Choroid plexus epithelial cell (primary cell): ENCODE data around the gene FALEC.

ENCODE experiments used
- DNase-seq: peaks from one replicate; pipeline ENCODE4 v3.0.0-alpha.2; 2010; ENCODE audit warnings: low read depth
- H3K4me3 ChIP-seq: 2 replicates; pipeline ENCODE4 v1.5.1; 2011; ENCODE audit warnings: low read depth, mild to moderate bottlenecking, control low read depth, low read length, moderate library complexity
- TF ChIP-seq, protein P1 (sequence below): conservative IDR thresholded peaks from 2 replicates; pipeline ENCODE4 v1.5.1; 2011; ENCODE audit warnings: low read depth, mild to moderate bottlenecking, control low read depth, inconsistent platforms, low read length, moderate library complexity

Gene FALEC

DNA sequence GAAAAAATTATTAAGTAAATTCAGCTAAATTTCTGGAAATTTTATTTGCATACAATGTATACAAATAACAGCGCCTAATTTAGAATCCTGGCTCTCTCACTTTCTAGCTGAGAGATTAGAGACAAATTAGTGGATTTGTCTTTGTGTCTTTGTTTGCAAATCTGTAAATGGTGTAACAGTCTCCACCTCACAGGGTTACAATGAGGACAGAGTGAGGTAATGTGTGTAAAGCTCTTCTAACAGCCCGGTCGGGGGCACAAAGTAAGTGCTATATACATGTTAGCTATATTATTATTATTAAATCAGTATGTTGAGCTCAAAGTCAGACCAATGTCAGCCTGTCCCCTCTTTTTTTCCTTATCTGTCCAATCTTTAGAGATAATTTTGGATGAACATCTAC is 28.7 kb downstream of the FALEC start:
- TF ChIP-seq, protein P1, sequence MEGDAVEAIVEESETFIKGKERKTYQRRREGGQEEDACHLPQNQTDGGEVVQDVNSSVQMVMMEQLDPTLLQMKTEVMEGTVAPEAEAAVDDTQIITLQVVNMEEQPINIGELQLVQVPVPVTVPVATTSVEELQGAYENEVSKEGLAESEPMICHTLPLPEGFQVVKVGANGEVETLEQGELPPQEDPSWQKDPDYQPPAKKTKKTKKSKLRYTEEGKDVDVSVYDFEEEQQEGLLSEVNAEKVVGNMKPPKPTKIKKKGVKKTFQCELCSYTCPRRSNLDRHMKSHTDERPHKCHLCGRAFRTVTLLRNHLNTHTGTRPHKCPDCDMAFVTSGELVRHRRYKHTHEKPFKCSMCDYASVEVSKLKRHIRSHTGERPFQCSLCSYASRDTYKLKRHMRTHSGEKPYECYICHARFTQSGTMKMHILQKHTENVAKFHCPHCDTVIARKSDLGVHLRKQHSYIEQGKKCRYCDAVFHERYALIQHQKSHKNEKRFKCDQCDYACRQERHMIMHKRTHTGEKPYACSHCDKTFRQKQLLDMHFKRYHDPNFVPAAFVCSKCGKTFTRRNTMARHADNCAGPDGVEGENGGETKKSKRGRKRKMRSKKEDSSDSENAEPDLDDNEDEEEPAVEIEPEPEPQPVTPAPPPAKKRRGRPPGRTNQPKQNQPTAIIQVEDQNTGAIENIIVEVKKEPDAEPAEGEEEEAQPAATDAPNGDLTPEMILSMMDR: no peak
- H3K4me3 ChIP-seq: no peak overlapping the region
- DNase-seq: no peak

DNA sequence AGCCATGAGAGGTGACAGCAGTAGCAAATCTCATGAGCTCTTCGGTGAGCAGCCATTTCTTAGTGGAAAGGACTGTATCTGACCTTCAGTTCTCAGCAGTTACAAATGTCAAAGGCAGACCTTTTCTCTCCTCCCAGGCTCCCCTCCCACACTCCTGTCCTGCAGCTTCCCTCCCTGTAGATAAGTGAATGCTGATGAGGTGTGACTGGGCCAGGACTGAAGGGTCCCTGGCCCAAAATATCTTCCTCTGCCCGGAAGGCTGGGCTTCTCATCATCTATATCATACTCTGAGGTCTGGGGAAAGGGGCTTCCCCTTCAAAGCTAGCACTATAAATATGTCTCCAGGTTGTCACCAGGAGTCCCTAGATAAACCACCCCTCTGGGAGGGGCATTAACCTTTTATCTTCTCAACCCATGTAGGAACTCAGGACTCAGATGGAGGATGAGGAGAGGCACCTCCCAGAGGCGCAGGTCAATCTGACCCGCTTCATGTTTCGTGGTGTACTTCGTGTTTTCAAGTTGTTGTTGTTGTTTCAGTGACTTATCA is 30.0 kb downstream of the FALEC start:
- TF ChIP-seq, protein P1: no peak
- no peak for DNase-seq
- no peak overlapping the region for H3K4me3 ChIP-seq

DNA sequence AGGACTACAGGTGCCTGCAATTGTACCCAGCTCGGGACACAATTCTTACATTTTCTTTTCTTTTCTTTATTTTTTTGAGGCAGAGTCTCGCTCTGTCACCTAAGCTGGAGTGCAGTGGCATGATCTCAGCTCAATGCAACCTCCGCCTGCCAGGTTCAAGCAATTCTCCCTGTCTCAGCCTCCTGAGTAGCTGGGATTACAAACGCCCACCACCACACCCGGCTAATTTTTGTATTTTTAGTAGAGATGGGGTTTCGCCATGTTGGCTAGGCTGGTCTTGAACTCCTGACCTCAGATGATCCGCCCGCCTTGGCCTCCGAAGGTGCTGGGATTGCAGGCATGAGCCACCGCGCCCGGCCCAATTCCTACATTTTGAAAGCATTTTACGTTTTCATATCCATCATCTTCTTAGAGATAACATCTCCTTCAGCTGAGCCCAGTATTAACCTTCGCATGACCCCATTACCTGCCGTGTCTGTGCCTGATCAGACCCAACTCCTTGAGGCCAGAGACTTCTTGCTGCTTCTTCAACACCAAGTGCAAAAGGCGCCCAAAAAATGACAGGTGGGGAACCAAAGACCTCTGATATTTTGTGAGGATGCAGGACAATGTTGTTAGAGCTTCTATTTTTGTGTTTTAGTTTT is 30.9 kb downstream of the FALEC start:
- TF ChIP-seq, protein P1: no peak
- DNase-seq: no peak
- H3K4me3 ChIP-seq: no peak overlapping the region

DNA sequence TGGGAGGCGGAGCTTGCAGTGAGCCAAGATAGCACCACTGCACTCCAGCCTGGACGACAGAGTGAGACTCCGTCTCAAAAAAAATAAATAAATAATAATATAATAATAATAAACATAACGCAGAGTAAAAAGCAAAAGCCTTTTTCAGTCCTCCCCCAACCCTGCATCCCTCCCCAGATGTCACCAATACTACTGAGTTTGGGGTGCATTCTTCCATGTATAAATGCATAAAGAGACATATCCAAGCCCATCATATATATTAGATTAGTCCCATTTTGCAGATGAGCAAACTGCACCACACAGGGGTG is 32.7 kb downstream of the FALEC start:
- DNase-seq: no peak
- H3K4me3 ChIP-seq: peak overlapping the region; percentile 60
- TF ChIP-seq, protein P1: no peak

DNA sequence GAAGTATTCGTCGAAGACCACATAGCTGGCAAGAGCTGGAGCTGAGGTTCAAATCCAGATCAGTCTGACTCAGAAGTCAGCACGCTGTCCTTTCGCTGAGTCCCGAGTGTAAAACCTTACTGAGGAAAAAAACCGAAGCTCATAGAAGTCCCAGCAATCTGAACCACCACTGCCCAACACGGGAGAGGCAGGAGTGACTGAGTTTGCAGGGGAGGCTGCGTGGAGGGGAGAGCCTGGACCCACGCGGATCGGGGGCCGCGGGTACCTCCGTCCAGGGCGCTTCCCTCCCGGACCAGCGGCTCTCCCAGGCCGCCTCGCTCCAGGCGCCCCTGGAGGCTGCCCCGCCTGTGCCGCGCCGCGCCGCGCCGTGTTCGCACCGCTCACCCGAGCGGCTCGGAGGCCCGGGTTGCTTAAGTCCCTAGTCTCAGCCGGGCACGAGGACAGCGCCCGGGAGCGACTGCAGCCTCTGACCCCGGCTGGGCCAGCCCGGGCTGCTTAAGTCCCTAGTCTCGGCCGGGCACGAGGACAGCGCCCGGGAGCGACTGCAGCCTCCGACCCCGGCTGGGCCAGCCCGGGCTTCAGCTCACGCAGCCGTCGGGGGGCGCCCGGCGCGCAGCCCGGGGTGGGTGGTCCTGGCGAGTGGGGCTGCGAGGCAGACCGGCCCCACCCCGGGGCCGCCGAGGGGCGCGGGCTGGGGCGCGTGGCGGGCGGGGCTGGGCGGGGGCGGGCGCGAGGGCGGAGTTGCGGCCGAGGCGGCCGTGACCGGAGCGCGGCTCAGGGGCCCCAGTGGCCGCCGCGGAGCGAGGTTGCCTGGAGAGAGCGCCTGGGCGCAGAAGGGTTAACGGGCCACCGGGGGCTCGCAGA is 33.3 kb downstream of the FALEC start, which contains the start of gene ADAMTSL4:
Gene ADAMTSL4 (plus strand): TSS at position 777 of the 864 bp plus-strand sequence. CDS start 2,881 bp downstream, outside the sequence.
- H3K4me3 ChIP-seq: peak within 1 kb of the TSS; percentile 60
- TF ChIP-seq, protein P1: no peak
- peak; percentile 78 for DNase-seq

DNA sequence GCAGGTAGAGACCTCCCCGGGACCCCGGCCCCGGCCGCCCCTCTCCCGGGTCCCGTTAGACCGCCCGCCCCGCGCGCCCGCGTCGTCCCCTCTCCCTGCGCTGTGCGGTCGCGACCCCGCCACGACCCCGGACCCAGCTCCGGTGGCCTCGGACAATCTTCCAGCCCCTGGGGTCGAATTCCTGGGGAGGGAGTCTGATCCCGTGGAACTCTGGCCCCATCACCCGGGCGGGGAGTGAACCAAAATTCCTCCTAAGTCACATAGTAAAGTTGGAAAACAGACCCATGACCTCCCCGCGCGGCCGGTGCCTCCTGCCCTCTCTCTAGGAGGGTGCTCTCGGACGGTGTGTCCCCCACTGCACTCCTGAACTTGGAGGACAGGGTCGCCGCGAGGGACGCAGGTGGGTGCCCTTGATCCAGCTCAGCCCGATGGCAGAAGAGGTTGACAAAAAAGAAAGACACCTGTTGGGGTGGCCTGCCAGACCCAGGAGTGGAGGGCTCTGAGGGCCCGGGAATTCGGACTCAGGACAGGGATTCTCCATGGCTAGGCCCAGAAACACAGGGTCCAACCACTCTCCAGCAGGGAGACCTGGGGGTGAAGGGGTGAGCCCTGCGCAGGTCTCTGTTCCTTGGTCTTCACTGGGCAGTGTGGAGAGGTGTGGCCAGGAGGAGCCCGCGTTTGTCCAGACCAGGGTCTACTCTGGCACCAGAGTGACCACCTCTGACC is 34.1 kb downstream of the FALEC start:
- peak overlapping the region; percentile 60 for H3K4me3 ChIP-seq
- TF ChIP-seq, protein P1: peak; percentile 3
- no peak for DNase-seq
